ENCODE results near the gene APBB1IP. TPM values are rescaled to one million over a fixed set of nuclear protein-coding genes. Genes with fewer than 3 reads are reported as not detected.

Gene APBB1IP
- total RNA-seq, 1 experiment from 2014 or later: 0.22 TPM

DNA sequence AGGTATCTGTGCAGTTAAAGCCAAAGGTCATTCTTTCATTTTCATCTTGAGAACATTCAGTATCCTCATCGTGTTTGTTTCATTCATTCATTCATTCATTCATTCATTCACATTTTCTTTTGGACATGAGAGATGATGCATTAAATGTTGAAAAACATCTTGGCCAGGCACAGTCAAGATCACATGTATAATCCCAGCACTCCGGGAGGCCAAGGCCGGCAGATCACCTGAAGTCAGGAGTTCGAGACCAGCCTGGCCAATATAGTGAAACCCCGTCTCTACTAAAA lies 34.3 kb downstream of the APBB1IP start:
- TF ChIP-seq, protein P1, sequence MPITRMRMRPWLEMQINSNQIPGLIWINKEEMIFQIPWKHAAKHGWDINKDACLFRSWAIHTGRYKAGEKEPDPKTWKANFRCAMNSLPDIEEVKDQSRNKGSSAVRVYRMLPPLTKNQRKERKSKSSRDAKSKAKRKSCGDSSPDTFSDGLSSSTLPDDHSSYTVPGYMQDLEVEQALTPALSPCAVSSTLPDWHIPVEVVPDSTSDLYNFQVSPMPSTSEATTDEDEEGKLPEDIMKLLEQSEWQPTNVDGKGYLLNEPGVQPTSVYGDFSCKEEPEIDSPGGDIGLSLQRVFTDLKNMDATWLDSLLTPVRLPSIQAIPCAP (CRISPR knock-in tag; IDR thresholded peaks at IDR 0.05): no peak
- TF ChIP-seq, protein P2, sequence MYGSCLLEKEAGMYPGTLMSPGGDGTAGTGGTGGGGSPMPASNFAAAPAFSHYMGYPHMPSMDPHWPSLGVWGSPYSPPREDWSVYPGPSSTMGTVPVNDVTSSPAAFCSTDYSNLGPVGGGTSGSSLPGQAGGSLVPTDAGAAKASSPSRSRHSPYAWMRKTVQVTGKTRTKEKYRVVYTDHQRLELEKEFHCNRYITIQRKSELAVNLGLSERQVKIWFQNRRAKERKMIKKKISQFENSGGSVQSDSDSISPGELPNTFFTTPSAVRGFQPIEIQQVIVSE (CRISPR knock-in tag; IDR thresholded peaks at IDR 0.05; ENCODE audit: borderline replicate concordance): no peak
- TF ChIP-seq, protein P3, sequence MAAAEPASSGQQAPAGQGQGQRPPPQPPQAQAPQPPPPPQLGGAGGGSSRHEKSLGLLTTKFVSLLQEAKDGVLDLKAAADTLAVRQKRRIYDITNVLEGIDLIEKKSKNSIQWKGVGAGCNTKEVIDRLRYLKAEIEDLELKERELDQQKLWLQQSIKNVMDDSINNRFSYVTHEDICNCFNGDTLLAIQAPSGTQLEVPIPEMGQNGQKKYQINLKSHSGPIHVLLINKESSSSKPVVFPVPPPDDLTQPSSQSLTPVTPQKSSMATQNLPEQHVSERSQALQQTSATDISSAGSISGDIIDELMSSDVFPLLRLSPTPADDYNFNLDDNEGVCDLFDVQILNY (CRISPR knock-in tag; IDR thresholded peaks at IDR 0.05): no peak
- TF ChIP-seq CREB1 (CRISPR knock-in tag; IDR thresholded peaks at IDR 0.05) (no peak), ESRRA (CRISPR knock-in tag; IDR thresholded peaks at IDR 0.05; ENCODE audit: borderline replicate concordance) (no peak), HMGA2 (CRISPR knock-in tag; IDR thresholded peaks at IDR 0.05) (no peak)
- TF ChIP-seq, protein P4, sequence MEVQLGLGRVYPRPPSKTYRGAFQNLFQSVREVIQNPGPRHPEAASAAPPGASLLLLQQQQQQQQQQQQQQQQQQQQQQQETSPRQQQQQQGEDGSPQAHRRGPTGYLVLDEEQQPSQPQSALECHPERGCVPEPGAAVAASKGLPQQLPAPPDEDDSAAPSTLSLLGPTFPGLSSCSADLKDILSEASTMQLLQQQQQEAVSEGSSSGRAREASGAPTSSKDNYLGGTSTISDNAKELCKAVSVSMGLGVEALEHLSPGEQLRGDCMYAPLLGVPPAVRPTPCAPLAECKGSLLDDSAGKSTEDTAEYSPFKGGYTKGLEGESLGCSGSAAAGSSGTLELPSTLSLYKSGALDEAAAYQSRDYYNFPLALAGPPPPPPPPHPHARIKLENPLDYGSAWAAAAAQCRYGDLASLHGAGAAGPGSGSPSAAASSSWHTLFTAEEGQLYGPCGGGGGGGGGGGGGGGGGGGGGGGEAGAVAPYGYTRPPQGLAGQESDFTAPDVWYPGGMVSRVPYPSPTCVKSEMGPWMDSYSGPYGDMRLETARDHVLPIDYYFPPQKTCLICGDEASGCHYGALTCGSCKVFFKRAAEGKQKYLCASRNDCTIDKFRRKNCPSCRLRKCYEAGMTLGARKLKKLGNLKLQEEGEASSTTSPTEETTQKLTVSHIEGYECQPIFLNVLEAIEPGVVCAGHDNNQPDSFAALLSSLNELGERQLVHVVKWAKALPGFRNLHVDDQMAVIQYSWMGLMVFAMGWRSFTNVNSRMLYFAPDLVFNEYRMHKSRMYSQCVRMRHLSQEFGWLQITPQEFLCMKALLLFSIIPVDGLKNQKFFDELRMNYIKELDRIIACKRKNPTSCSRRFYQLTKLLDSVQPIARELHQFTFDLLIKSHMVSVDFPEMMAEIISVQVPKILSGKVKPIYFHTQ (CRISPR knock-in tag; IDR thresholded peaks at IDR 0.05): no peak
- H3K36me3 Mint-ChIP-seq: no peaks in the 10 kb centered on the region
- ChIA-PET CTCF (interaction anchor here (1.0 kb wide), 1 partner anchor 45 kb away, joined by 4 read pairs; no protein-coding TSS in a partner anchor), POLR2A (no interaction called here)
- no peaks in the 10 kb centered on the region for H3K27me3 Mint-ChIP-seq (ENCODE audit: low read depth)
- H3K4me1 Mint-ChIP-seq: peaks cover 7% of the 10 kb centered on the region
- ATAC-seq: no peak
- H3K4me3 Mint-ChIP-seq: no peak overlapping the region
- no peak for DNase-seq (ENCODE audit: low spot score)
- no peak overlapping the region for H3K27ac Mint-ChIP-seq
- no peaks in the 10 kb centered on the region for H3K9me3 Mint-ChIP-seq

DNA sequence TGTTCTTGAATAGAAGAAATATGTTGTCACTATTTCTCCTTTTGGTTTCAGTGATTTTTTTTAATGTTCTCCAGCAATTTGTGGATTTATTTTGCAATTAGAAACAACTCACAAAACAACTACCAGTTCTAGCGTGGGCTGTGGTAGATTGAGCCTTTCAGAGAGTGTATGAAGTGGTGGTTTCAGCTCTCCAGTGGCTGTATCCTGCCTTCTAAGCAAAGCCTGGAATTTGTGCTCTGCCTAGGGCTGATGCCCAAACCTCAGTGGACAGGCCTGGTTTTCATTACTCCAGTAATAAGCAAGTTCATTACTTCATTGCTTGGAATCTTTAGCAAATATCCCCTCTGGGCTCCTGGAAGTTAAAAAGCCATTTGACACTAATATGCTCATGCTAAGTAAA lies 35.9 kb downstream of the APBB1IP start:
- no peak overlapping the region for H3K4me3 Mint-ChIP-seq
- no peaks in the 10 kb centered on the region for H3K27me3 Mint-ChIP-seq (ENCODE audit: low read depth)
- TF ChIP-seq, protein P5, sequence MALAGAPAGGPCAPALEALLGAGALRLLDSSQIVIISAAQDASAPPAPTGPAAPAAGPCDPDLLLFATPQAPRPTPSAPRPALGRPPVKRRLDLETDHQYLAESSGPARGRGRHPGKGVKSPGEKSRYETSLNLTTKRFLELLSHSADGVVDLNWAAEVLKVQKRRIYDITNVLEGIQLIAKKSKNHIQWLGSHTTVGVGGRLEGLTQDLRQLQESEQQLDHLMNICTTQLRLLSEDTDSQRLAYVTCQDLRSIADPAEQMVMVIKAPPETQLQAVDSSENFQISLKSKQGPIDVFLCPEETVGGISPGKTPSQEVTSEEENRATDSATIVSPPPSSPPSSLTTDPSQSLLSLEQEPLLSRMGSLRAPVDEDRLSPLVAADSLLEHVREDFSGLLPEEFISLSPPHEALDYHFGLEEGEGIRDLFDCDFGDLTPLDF (CRISPR knock-in tag; IDR thresholded peaks at IDR 0.05): no peak
- no peak for TF ChIP-seq CBFB (CRISPR knock-in tag; IDR thresholded peaks at IDR 0.05; ENCODE audit: low read depth)
- no peak for TF ChIP-seq MYBL2 (CRISPR knock-in tag; IDR thresholded peaks at IDR 0.05)
- TF ChIP-seq, protein P6, sequence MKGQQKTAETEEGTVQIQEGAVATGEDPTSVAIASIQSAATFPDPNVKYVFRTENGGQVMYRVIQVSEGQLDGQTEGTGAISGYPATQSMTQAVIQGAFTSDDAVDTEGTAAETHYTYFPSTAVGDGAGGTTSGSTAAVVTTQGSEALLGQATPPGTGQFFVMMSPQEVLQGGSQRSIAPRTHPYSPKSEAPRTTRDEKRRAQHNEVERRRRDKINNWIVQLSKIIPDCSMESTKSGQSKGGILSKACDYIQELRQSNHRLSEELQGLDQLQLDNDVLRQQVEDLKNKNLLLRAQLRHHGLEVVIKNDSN (CRISPR knock-in tag; IDR thresholded peaks at IDR 0.05): no peak
- no peak for TF ChIP-seq ETV6 (CRISPR knock-in tag; IDR thresholded peaks at IDR 0.05)
- TF ChIP-seq, protein P7, sequence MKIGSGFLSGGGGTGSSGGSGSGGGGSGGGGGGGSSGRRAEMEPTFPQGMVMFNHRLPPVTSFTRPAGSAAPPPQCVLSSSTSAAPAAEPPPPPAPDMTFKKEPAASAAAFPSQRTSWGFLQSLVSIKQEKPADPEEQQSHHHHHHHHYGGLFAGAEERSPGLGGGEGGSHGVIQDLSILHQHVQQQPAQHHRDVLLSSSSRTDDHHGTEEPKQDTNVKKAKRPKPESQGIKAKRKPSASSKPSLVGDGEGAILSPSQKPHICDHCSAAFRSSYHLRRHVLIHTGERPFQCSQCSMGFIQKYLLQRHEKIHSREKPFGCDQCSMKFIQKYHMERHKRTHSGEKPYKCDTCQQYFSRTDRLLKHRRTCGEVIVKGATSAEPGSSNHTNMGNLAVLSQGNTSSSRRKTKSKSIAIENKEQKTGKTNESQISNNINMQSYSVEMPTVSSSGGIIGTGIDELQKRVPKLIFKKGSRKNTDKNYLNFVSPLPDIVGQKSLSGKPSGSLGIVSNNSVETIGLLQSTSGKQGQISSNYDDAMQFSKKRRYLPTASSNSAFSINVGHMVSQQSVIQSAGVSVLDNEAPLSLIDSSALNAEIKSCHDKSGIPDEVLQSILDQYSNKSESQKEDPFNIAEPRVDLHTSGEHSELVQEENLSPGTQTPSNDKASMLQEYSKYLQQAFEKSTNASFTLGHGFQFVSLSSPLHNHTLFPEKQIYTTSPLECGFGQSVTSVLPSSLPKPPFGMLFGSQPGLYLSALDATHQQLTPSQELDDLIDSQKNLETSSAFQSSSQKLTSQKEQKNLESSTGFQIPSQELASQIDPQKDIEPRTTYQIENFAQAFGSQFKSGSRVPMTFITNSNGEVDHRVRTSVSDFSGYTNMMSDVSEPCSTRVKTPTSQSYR (CRISPR knock-in tag; IDR thresholded peaks at IDR 0.05): no peak
- TF ChIP-seq, protein P8, sequence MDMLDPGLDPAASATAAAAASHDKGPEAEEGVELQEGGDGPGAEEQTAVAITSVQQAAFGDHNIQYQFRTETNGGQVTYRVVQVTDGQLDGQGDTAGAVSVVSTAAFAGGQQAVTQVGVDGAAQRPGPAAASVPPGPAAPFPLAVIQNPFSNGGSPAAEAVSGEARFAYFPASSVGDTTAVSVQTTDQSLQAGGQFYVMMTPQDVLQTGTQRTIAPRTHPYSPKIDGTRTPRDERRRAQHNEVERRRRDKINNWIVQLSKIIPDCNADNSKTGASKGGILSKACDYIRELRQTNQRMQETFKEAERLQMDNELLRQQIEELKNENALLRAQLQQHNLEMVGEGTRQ (CRISPR knock-in tag; IDR thresholded peaks at IDR 0.05): no peak
- no peak for TF ChIP-seq ZNF138 (CRISPR knock-in tag; conservative IDR thresholded peaks at IDR 0.05)
- TF ChIP-seq RELA (CRISPR knock-in tag; IDR thresholded peaks at IDR 0.05; ENCODE audit: borderline replicate concordance): no peak
- TF ChIP-seq, protein P9, sequence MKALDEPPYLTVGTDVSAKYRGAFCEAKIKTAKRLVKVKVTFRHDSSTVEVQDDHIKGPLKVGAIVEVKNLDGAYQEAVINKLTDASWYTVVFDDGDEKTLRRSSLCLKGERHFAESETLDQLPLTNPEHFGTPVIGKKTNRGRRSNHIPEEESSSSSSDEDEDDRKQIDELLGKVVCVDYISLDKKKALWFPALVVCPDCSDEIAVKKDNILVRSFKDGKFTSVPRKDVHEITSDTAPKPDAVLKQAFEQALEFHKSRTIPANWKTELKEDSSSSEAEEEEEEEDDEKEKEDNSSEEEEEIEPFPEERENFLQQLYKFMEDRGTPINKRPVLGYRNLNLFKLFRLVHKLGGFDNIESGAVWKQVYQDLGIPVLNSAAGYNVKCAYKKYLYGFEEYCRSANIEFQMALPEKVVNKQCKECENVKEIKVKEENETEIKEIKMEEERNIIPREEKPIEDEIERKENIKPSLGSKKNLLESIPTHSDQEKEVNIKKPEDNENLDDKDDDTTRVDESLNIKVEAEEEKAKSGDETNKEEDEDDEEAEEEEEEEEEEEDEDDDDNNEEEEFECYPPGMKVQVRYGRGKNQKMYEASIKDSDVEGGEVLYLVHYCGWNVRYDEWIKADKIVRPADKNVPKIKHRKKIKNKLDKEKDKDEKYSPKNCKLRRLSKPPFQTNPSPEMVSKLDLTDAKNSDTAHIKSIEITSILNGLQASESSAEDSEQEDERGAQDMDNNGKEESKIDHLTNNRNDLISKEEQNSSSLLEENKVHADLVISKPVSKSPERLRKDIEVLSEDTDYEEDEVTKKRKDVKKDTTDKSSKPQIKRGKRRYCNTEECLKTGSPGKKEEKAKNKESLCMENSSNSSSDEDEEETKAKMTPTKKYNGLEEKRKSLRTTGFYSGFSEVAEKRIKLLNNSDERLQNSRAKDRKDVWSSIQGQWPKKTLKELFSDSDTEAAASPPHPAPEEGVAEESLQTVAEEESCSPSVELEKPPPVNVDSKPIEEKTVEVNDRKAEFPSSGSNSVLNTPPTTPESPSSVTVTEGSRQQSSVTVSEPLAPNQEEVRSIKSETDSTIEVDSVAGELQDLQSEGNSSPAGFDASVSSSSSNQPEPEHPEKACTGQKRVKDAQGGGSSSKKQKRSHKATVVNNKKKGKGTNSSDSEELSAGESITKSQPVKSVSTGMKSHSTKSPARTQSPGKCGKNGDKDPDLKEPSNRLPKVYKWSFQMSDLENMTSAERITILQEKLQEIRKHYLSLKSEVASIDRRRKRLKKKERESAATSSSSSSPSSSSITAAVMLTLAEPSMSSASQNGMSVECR (CRISPR knock-in tag; IDR thresholded peaks at IDR 0.05; ENCODE audit: borderline replicate concordance): no peak
- no peak for TF ChIP-seq JAZF1 (CRISPR knock-in tag; IDR thresholded peaks at IDR 0.05)
- TF ChIP-seq SOX15 (CRISPR knock-in tag; IDR thresholded peaks at IDR 0.05): no peak
- no peak for TF ChIP-seq GTF2I (CRISPR knock-in tag; conservative IDR thresholded peaks at IDR 0.05)
- ATAC-seq (no peak), DNase-seq (ENCODE audit: low spot score) (no peak)
- CTCF ChIA-PET: interaction anchor here (0.7 kb wide), 1 partner anchor 65 kb away, joined by 3 read pairs; no protein-coding TSS in a partner anchor
- H3K36me3 Mint-ChIP-seq: no peaks in the 10 kb centered on the region
- POLR2A ChIA-PET: no interaction called here
- no peaks in the 10 kb centered on the region for H3K9me3 Mint-ChIP-seq
- H3K4me1 Mint-ChIP-seq: peaks cover 7% of the 10 kb centered on the region
- H3K27ac Mint-ChIP-seq: no peak overlapping the region
